ENCODE data around the gene TBC1D21.

DNA sequence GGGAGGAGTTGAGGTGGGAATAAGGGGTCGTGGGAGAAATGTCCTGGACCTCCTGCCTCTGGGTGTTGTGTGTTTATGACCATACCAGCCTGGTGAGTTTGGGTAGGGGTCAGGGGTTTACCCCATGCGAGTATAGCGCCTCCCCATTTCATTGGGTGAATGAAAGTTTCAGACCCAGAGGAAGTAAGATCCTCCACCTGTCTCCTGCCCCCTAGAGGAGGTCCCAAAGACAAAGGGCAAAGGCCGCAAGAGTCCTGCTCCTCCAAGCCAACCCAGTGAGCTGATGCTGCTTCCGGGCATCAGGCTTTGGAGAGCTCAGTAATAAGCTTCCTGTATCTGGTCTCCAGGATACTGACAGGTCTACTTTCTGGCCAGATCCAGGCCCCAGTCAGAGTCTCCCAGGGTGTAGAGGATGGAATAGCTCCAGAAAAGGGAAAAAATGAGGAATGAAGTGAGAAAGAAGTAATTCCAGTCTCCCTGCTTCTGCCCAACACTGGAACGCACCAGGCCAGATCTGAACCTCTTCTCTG, 6.4 kb upstream of the TBC1D21 start:
- TF ChIP-seq, protein P1, sequence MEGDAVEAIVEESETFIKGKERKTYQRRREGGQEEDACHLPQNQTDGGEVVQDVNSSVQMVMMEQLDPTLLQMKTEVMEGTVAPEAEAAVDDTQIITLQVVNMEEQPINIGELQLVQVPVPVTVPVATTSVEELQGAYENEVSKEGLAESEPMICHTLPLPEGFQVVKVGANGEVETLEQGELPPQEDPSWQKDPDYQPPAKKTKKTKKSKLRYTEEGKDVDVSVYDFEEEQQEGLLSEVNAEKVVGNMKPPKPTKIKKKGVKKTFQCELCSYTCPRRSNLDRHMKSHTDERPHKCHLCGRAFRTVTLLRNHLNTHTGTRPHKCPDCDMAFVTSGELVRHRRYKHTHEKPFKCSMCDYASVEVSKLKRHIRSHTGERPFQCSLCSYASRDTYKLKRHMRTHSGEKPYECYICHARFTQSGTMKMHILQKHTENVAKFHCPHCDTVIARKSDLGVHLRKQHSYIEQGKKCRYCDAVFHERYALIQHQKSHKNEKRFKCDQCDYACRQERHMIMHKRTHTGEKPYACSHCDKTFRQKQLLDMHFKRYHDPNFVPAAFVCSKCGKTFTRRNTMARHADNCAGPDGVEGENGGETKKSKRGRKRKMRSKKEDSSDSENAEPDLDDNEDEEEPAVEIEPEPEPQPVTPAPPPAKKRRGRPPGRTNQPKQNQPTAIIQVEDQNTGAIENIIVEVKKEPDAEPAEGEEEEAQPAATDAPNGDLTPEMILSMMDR (IDR thresholded peaks at IDR 0.05 in 2 of 3, conservative IDR thresholded peaks at IDR 0.05 in 1 of 3; ENCODE audit: control insufficient read depth in 2 of 3, extremely low read depth in 1 of 3, insufficient read depth in 1 of 3, low read depth in 3 of 3, low read length in 3 of 3): no peak; a peak in 1 of 6 replicates
- TF ChIP-seq TAF1 (IDR thresholded peaks at IDR 0.05; ENCODE audit: borderline replicate concordance, low read depth, low read length) (no peak), NRF1 (conservative IDR thresholded peaks at IDR 0.05; ENCODE audit: low read depth, low read length) (no peak), ZZZ3 (IDR thresholded peaks at IDR 0.05; ENCODE audit: control insufficient read depth, insufficient read length, low read depth) (no peak), FOXK2 (IDR thresholded peaks at IDR 0.05) (no peak), MAX (IDR thresholded peaks at IDR 0.05; ENCODE audit: low read depth, low read length) (no peak), JUND (IDR thresholded peaks at IDR 0.05; ENCODE audit: low read depth, low read length) (no peak), SUPT20H (IDR thresholded peaks at IDR 0.05; ENCODE audit: borderline replicate concordance, control insufficient read depth, low read depth, low read length) (no peak), POLR2A (IDR thresholded peaks at IDR 0.05; ENCODE audit: low read depth, low read length) (no peak), CBFB (IDR thresholded peaks at IDR 0.05; ENCODE audit: low read depth) (no peak), STAT1 (conservative IDR thresholded peaks at IDR 0.05) (no peak)
